ENCODE results near the gene HRNR.

DNA sequence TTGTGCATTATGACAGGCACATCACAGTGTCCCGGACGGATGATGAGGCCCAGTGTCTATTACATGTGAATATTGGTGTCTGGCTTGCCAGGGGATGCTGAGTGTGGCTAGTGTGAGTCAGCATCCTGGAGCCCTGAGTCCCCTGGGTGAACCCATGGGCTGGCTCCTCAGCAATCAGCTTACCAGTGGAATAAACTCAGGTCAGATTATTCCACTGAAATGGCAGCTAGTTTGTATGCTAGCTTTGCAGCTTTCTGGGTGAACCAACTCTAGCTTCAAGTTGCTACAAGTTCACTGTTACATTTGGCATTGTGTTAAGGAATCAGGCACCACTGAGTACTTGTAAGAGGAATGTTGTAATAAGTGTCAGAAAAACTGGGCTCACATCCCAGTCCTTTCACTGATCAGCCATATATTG lies 41.0 kb downstream of the HRNR start:
- TF ChIP-seq POLR2AphosphoS5 (IDR thresholded peaks at IDR 0.05; ENCODE audit: insufficient read depth in 1 of 2, low read depth in 1 of 2) = no peak
- TF ChIP-seq, protein P1, sequence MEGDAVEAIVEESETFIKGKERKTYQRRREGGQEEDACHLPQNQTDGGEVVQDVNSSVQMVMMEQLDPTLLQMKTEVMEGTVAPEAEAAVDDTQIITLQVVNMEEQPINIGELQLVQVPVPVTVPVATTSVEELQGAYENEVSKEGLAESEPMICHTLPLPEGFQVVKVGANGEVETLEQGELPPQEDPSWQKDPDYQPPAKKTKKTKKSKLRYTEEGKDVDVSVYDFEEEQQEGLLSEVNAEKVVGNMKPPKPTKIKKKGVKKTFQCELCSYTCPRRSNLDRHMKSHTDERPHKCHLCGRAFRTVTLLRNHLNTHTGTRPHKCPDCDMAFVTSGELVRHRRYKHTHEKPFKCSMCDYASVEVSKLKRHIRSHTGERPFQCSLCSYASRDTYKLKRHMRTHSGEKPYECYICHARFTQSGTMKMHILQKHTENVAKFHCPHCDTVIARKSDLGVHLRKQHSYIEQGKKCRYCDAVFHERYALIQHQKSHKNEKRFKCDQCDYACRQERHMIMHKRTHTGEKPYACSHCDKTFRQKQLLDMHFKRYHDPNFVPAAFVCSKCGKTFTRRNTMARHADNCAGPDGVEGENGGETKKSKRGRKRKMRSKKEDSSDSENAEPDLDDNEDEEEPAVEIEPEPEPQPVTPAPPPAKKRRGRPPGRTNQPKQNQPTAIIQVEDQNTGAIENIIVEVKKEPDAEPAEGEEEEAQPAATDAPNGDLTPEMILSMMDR (IDR thresholded peaks at IDR 0.05) = no peak
